Neural cell (in vitro differentiated cells): ENCODE results near the gene GPR183.

Experiments used
- EZH2 ChIP-seq: fragments of 200-600, 300-800 bp; shearing (Covaris generic), sonication (generic); IDR thresholded peaks from 2 replicates; pipeline ENCODE4 v1.6.1; 2014; ENCODE audit warnings: antibody characterized with exemption, low read length, borderline replicate concordance, mild to moderate bottlenecking; ENCODE audit not compliant: insufficient read depth, poor library complexity, severe bottlenecking
- MXI1 ChIP-seq: fragments of 450-650 bp; conservative IDR thresholded peaks from 2 replicates; pipeline ENCODE4 v1.6.1; 2014; ENCODE audit warnings: antibody characterized with exemption, mild to moderate bottlenecking; ENCODE audit not compliant: poor library complexity, severe bottlenecking
- POLR2AphosphoS5 ChIP-seq: IDR thresholded peaks from 2 replicates; pipeline ENCODE4 v1.6.1; 2012
- TF ChIP-seq, protein P1 (sequence below): fragments of 450-650 bp; IDR thresholded peaks from 2 replicates; pipeline ENCODE4 v1.5.1; 2014; ENCODE audit warnings: antibody characterized with exemption, mild to moderate bottlenecking, moderate library complexity; ENCODE audit not compliant: poor library complexity, severe bottlenecking
- TF ChIP-seq, protein P2 (sequence below): IDR thresholded peaks from 2 replicates; pipeline ENCODE4 v1.6.1; 2012; ENCODE audit warnings: borderline replicate concordance

DNA sequence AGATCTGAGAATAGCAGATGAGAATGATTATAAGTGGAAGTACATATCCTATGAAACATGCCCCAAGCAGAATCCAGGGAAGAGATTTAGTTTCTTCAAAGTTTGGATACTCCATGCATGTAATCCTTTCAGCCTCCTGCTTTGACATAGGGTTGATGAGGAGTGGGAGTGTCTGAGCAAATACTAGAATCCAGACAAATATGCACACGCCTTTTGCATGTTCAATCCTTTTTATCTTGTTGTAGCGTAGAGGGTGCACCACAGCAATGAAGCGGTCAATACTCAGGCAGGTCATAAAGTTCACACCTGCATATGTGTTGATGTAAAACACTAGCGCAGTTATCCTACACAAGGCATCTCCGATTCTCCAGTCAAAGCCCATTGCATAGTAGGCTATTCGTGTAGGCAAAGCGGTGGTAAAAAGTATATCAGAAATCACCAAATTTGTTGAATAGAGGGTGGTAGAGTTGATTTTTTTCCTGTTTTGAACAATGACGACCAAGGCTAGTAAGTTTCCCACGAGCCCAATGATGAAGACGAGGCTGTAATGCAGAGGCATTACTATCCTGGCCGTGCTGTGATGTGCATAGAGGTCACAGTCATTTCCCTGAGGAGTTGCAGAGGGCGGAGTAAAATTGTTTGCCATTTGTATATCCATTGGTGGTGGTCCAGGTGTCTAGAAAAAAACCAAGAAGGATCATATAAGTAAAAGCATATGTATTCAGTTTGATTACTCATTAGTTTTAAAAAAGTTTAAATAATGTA lies 11.5 kb downstream of the GPR183 start:
- TF ChIP-seq, protein P1, sequence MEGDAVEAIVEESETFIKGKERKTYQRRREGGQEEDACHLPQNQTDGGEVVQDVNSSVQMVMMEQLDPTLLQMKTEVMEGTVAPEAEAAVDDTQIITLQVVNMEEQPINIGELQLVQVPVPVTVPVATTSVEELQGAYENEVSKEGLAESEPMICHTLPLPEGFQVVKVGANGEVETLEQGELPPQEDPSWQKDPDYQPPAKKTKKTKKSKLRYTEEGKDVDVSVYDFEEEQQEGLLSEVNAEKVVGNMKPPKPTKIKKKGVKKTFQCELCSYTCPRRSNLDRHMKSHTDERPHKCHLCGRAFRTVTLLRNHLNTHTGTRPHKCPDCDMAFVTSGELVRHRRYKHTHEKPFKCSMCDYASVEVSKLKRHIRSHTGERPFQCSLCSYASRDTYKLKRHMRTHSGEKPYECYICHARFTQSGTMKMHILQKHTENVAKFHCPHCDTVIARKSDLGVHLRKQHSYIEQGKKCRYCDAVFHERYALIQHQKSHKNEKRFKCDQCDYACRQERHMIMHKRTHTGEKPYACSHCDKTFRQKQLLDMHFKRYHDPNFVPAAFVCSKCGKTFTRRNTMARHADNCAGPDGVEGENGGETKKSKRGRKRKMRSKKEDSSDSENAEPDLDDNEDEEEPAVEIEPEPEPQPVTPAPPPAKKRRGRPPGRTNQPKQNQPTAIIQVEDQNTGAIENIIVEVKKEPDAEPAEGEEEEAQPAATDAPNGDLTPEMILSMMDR = no peak
- TF ChIP-seq EZH2 (no peak), MXI1 (no peak), POLR2AphosphoS5 (no peak)
- TF ChIP-seq, protein P2, sequence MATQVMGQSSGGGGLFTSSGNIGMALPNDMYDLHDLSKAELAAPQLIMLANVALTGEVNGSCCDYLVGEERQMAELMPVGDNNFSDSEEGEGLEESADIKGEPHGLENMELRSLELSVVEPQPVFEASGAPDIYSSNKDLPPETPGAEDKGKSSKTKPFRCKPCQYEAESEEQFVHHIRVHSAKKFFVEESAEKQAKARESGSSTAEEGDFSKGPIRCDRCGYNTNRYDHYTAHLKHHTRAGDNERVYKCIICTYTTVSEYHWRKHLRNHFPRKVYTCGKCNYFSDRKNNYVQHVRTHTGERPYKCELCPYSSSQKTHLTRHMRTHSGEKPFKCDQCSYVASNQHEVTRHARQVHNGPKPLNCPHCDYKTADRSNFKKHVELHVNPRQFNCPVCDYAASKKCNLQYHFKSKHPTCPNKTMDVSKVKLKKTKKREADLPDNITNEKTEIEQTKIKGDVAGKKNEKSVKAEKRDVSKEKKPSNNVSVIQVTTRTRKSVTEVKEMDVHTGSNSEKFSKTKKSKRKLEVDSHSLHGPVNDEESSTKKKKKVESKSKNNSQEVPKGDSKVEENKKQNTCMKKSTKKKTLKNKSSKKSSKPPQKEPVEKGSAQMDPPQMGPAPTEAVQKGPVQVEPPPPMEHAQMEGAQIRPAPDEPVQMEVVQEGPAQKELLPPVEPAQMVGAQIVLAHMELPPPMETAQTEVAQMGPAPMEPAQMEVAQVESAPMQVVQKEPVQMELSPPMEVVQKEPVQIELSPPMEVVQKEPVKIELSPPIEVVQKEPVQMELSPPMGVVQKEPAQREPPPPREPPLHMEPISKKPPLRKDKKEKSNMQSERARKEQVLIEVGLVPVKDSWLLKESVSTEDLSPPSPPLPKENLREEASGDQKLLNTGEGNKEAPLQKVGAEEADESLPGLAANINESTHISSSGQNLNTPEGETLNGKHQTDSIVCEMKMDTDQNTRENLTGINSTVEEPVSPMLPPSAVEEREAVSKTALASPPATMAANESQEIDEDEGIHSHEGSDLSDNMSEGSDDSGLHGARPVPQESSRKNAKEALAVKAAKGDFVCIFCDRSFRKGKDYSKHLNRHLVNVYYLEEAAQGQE = no peak
